ENCODE results near the gene PRKAG2.

PRKAG2 gene

GRCh38 chr7:151851145-151851751 lies 25.7 kb downstream of the PRKAG2 start:
- TF ChIP-seq CTCF (IDR thresholded peaks at IDR 0.05; ENCODE audit: insufficient read depth, low read length, poor library complexity, severe bottlenecking) (no peak), EZH2phosphoT487 (conservative IDR thresholded peaks at IDR 0.05; ENCODE audit: low read length) (no peak)
- Histone ChIP-seq H3K9ac (ENCODE audit: low read length) (no peak overlapping the region), H3K4me3 (ENCODE audit: insufficient read depth, low read length, poor library complexity, severe bottlenecking) (no peak overlapping the region), H3K9me2 (replicated peaks; ENCODE audit: insufficient read depth, low read length) (no peaks in the 10 kb centered on the region), H3F3A (ENCODE audit: insufficient read depth) (no peaks in the 10 kb centered on the region), H3K79me2 (ENCODE audit: insufficient read depth, low read length) (no peaks in the 10 kb centered on the region), H2AFZ (ENCODE audit: low read depth, low read length, severe bottlenecking) (no peak overlapping the region), H3K9me3 (ENCODE audit: insufficient read depth, low read length) (no peaks in the 10 kb centered on the region), H4K20me1 (ENCODE audit: low read depth, low read length) (no peaks in the 10 kb centered on the region), H3K27me3 (ENCODE audit: low read length) (0 out of 2 replicates have a peak, but pooled peaks cover 2% of the 10 kb centered on the region), H3K27ac (ENCODE audit: low read depth, low read length) (no peak overlapping the region), H3K4me2 (ENCODE audit: low read depth, low read length, poor library complexity, severe bottlenecking) (no peak overlapping the region), H3K36me3 (ENCODE audit: low read length) (no peaks in the 10 kb centered on the region)

GRCh38 chr7:151850491-151851124 lies 26.3 kb downstream of the PRKAG2 start:
- 0 out of 2 replicates have a peak, but pooled peaks cover 2% of the 10 kb centered on the region for H3K27me3 ChIP-seq (ENCODE audit: low read length)
- H4K20me1 ChIP-seq (ENCODE audit: low read depth, low read length), result no peaks in the 10 kb centered on the region
- no peaks in the 10 kb centered on the region for H3F3A ChIP-seq (ENCODE audit: insufficient read depth)
- no peak overlapping the region for H2AFZ ChIP-seq (ENCODE audit: low read depth, low read length, severe bottlenecking)
- H3K79me2 ChIP-seq (ENCODE audit: insufficient read depth, low read length), result no peaks in the 10 kb centered on the region
- no peak overlapping the region for H3K4me3 ChIP-seq (ENCODE audit: insufficient read depth, low read length, poor library complexity, severe bottlenecking)
- no peaks in the 10 kb centered on the region for H3K9me2 ChIP-seq (replicated peaks; ENCODE audit: insufficient read depth, low read length)
- H3K9me3 ChIP-seq (ENCODE audit: insufficient read depth, low read length), result no peaks in the 10 kb centered on the region
- TF ChIP-seq CTCF (IDR thresholded peaks at IDR 0.05; ENCODE audit: insufficient read depth, low read length, poor library complexity, severe bottlenecking), result no peak
- no peak for TF ChIP-seq EZH2phosphoT487 (conservative IDR thresholded peaks at IDR 0.05; ENCODE audit: low read length)
- no peak overlapping the region for H3K9ac ChIP-seq (ENCODE audit: low read length)
- H3K36me3 ChIP-seq (ENCODE audit: low read length), result no peaks in the 10 kb centered on the region
- no peak overlapping the region for H3K4me2 ChIP-seq (ENCODE audit: low read depth, low read length, poor library complexity, severe bottlenecking)
- no peak overlapping the region for H3K27ac ChIP-seq (ENCODE audit: low read depth, low read length)

- H3K9me3 ChIP-seq (ENCODE audit: insufficient read depth, low read length), result no peaks in the 10 kb centered on the region
- H3K9ac ChIP-seq (ENCODE audit: low read length), result no peak overlapping the region
- no peak overlapping the region for H3K4me2 ChIP-seq (ENCODE audit: low read depth, low read length, poor library complexity, severe bottlenecking)
- no peak overlapping the region for H3K4me3 ChIP-seq (ENCODE audit: insufficient read depth, low read length, poor library complexity, severe bottlenecking)
- H3K36me3 ChIP-seq (ENCODE audit: low read length), result no peaks in the 10 kb centered on the region
- H4K20me1 ChIP-seq (ENCODE audit: low read depth, low read length), result no peaks in the 10 kb centered on the region
- H3K79me2 ChIP-seq (ENCODE audit: insufficient read depth, low read length), result no peaks in the 10 kb centered on the region
- no peak for TF ChIP-seq CTCF (IDR thresholded peaks at IDR 0.05; ENCODE audit: insufficient read depth, low read length, poor library complexity, severe bottlenecking)
- TF ChIP-seq EZH2phosphoT487 (conservative IDR thresholded peaks at IDR 0.05; ENCODE audit: low read length), result no peak
- H2AFZ ChIP-seq (ENCODE audit: low read depth, low read length, severe bottlenecking), result no peak overlapping the region
- 0 out of 2 replicates have a peak, but pooled peaks cover 2% of the 10 kb centered on the region for H3K27me3 ChIP-seq (ENCODE audit: low read length)
- no peak overlapping the region for H3K27ac ChIP-seq (ENCODE audit: low read depth, low read length)
- H3F3A ChIP-seq (ENCODE audit: insufficient read depth), result no peaks in the 10 kb centered on the region
- H3K9me2 ChIP-seq (replicated peaks; ENCODE audit: insufficient read depth, low read length), result no peaks in the 10 kb centered on the region
These were observed 27.0 kb downstream of the PRKAG2 start for GRCh38 chr7:151849879-151850260.
